Choroid plexus epithelial cell (primary cell): ENCODE data around the gene PRPF31.
"Not testable (repeated sequence)": the region's sequence is repeated elsewhere in the genome, so short reads cannot be mapped to it uniquely, and the experiment has no call there.

ENCODE experiments used
- DNase-seq: peaks from one replicate; pipeline ENCODE4 v3.0.0-alpha.2; 2010; ENCODE audit warnings: low read depth
- H3K4me3 ChIP-seq: 2 replicates; pipeline ENCODE4 v1.5.1; 2011; ENCODE audit warnings: low read depth, mild to moderate bottlenecking, control low read depth, low read length, moderate library complexity
- TF ChIP-seq, protein P1 (sequence below): conservative IDR thresholded peaks from 2 replicates; pipeline ENCODE4 v1.5.1; 2011; ENCODE audit warnings: low read depth, mild to moderate bottlenecking, control low read depth, inconsistent platforms, low read length, moderate library complexity

Gene PRPF31

DNA sequence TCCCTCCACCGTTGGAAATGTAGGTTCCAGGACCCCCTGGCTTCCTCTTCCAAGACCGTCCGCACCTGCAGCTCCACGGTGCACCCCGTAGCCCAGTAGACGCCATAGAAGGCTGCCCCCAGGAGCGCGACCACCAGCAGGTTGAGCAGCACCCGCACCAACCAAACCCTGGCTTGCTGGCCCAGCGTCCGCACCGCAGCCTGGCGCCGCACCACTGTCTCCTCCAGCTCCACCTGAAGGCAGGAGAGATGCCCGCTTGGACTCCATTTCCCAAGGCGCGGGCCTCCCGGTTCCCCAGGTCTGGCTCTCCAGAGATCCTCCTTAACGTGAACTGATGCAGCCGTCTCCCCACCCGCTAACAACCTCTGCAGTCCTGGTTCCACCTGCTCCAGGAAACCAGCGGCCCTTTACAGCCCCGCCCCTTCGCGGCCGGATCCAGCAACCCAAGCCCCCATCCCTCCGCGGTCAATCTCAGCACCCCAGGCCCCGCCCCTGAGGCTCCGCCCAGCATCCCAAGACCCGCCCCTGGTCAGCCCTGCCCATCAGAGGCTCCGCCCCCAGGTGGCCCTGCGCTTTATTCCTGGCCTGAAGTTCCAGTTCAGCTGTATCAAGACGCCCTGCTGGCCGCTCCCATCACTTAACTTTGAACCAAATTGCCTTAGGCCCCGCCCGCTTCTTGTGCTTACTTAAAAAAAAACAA lies 49.0 kb downstream of the PRPF31 start:
- TF ChIP-seq, protein P1, sequence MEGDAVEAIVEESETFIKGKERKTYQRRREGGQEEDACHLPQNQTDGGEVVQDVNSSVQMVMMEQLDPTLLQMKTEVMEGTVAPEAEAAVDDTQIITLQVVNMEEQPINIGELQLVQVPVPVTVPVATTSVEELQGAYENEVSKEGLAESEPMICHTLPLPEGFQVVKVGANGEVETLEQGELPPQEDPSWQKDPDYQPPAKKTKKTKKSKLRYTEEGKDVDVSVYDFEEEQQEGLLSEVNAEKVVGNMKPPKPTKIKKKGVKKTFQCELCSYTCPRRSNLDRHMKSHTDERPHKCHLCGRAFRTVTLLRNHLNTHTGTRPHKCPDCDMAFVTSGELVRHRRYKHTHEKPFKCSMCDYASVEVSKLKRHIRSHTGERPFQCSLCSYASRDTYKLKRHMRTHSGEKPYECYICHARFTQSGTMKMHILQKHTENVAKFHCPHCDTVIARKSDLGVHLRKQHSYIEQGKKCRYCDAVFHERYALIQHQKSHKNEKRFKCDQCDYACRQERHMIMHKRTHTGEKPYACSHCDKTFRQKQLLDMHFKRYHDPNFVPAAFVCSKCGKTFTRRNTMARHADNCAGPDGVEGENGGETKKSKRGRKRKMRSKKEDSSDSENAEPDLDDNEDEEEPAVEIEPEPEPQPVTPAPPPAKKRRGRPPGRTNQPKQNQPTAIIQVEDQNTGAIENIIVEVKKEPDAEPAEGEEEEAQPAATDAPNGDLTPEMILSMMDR, result no peak
- peak; percentile 47 for DNase-seq
- no peak overlapping the region for H3K4me3 ChIP-seq

DNA sequence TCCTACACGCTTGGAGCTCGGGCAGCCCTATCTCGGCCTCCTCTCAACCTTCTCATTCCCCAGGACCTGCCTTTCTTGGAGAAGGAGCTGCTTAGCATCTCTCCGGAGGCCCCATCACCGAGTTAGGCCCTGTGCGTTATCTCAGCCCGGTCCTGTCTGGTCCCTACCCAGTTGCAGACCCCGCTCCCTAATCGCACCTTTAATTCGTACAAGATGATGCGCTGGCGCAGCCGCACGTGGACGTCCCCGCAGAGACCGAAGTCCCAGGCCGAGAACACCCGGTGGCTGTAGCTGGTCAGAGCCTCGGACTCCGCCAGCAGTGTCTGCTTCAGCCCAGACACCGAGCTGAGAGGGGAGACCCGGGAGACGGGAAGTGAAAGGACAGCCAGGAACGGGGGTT lies 49.7 kb downstream of the PRPF31 start:
- TF ChIP-seq, protein P1, result no peak
- no peak overlapping the region for H3K4me3 ChIP-seq
- no peak for DNase-seq

DNA sequence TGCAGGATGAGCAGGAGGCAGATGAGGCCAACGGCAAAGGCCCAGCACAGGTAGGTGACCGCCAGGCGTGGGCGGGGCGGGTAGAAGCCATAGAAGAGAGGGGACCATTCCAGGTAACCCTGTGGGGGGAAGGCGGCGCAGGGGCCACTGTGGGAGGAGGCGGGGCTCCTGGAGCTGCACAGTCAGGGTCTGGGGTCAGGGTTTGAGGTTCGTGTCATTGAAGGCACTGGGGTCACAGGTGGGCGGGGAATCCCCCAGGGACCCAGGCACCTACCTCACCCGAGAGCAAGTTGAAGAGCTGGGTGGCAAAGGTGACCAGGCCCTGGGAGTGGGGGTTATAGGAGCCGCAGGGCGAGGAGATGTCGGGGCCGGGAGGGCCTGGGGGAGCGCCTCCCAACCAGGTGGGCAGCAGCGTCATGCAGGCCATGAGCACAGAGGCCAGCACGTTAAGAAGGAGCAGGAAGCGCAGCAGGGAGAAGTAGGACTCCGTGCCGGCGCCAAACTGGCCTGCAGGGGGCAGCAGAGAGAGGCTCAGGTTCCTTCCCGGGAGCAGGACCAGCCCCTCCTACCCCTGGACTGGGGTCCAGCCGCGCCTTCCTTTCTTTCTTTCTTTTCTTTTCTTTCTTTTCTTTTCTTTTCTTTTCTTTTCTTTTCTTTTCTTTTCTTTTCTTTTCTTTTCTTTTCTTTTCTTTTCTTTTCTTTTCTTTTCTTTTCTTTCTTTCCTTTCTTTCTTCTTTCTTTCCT lies 52.8 kb downstream of the PRPF31 start:
- peak; percentile 89 for DNase-seq
- no peak overlapping the region for H3K4me3 ChIP-seq
- TF ChIP-seq, protein P1, result peak; percentile 88

DNA sequence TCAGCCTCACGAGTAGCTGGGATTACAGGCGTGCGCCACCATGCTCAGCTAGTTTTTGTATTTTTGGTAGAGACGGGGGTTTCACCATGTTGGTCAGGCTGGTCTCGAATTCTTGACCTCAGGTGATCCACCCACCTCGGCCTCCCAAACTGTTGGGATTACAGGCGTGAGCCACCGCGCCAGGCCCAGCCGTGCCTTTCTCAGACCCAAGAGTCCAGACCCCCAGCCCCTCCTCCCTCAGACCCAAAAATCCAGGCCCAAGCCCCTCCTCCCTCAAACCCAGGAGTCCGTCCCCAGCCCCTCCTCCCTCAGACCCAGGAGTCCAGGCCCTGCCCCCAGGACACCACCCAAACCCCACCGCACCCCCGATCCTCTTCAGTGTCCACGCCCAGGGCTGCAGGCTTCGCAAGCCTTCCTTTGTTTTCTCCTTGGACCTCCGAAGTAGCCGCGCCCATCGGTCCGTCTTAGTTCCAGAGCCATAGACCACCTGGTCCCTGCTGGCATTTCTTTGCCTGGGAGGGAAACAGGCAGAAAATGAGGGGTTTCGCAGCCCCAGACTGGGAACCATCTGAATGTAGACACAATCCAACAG lies 53.7 kb downstream of the PRPF31 start:
- H3K4me3 ChIP-seq, result no peak overlapping the region
- TF ChIP-seq, protein P1, result no peak
- no peak for DNase-seq

DNA sequence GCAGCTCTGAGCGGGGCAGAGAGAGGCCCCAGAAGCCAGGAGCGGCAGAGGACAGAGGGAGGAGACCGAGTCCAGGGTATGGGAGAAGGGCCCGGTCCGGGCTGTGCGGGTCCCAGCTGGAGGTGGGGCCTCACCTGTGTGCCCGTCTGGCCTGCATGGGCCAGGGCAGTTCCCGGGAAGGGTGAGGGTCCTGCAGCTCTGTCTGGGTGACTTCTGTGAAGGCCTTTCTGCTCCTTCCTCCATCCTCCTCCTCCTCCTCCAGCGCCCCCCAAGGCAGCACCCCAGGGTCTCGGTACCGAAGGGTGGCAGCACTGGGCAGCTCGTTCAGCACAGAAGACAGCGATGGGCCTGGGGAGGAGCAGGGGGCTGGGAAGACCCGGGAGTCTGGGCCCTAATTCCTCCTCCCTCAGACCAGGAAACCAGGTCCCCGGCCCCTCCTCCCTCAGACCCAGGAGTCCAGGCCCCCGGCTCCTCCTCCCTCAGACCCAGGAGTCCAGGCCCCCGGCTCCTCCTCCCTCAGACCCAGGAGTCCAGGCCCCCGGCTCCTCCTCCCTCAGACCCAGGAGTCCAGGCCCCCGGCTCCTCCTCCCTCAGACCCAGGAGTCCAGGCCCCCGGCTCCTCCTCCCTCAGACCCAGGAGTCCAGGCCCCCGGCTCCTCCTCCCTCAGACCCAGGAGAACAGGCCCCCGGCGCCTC lies 56.3 kb downstream of the PRPF31 start:
- H3K4me3 ChIP-seq, DNase-seq: not testable (repeated sequence)

DNA sequence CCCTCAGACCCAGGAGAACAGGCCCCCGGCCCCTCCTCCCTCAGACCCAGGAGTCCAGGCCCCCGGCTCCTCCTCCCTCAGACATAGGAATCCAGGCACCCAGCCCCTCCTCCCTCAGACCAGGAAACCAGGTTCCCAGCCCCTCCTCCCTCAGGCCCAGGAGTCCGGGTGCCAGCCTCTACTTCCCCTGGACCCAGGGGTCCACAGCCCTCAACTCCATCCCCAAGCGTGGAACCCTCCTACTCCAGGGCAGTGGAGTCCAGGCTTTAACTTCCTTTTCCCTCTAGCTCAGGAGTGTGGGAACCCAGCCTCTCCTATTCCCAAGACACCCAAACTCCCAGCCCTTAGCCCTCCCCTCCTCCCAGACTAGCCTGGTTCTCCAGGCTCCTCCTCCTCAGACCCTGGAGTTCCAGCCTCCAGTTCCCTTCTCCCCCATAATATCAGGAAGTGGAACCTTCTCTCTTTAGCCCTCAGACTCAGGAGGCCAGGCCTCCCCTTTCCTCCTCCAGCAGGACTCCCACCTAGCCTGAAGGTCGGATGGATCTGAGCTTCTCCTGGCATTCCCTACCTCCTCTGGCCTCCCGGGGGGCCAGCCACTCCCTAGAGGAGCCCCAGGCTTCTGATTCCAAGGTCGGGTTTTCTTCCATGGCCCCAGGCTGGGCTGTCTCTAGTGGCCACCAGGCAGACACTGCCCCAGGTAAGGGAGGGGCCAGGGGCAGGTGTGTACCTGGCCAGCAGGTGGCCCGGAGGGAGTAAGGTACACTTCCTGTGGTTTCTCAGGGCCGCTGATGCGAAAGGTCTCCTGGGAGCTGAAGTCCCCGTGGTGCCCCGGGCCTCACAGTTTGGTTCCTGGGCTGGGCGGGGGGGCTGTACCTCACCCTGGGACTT lies 57.2 kb downstream of the PRPF31 start, which contains the start of gene TMC4:
TSS of gene TMC4 (minus strand) at position 690 of the 888 bp plus-strand sequence. CDS start at position 647, 43 bp downstream.
- no peak within 1 kb of the TSS for H3K4me3 ChIP-seq
- DNase-seq, result peak; percentile 28
- TF ChIP-seq, protein P1, result no peak
